GM23248 (cell line): ENCODE measurements around the gene PARP3.

Experiments used
- EZH2 ChIP-seq: fragments of 200-600 bp; sonication (generic); IDR thresholded peaks from 2 replicates; pipeline ENCODE4 v1.6.1; 2018; ENCODE audit warnings: antibody characterized with exemption, mild to moderate bottlenecking; ENCODE audit not compliant: insufficient read depth, poor library complexity, severe bottlenecking
- EZH2phosphoT487 ChIP-seq: fragments of 200-600 bp; sonication (generic); IDR thresholded peaks from 2 replicates; pipeline ENCODE4 v1.6.1; 2018; ENCODE audit warnings: antibody characterized with exemption, moderate library complexity, mild to moderate bottlenecking, low read depth; ENCODE audit not compliant: insufficient read depth

GRCh38 chr3:51943451-51944391 lies 1.6 kb downstream of the PARP3 start:
- no peak for TF ChIP-seq EZH2
- TF ChIP-seq EZH2phosphoT487: no peak
